Measurements from ENCODE around the gene PCNX2.
A peak's percentile ranks its signal among the peaks of the same experiment; 100 is the strongest.

Gene PCNX2

GRCh38 chr1:233241759-233242158 is 53.8 kb downstream of the PCNX2 start:
- DNase-seq, result no peak
- no peaks in the 10 kb centered on the region for H3K36me3 ChIP-seq
- no peak overlapping the region for H3K4me3 ChIP-seq (ENCODE audit: low read depth, low read length)
- TF ChIP-seq CTCF (IDR thresholded peaks at IDR 0.05; ENCODE audit: low read depth, low read length), result no peak
- H3K9me3 ChIP-seq, result no peaks in the 10 kb centered on the region
- peaks cover 5% of the 10 kb centered on the region; the same call in 1 of the 2 replicates for H3K4me1 ChIP-seq
- H3K27me3 ChIP-seq, result peaks cover under 1% of the 10 kb centered on the region; the same call in 1 of the 2 replicates

GRCh38 chr1:233240829-233241682 is 54.5 kb downstream of the PCNX2 start:
- Histone ChIP-seq H3K9me3 (no peaks in the 10 kb centered on the region), H3K27me3 (no peaks in the 10 kb centered on the region), H3K36me3 (no peaks in the 10 kb centered on the region), H3K4me3 (ENCODE audit: low read depth, low read length) (peak overlapping the region; percentile 22), H3K4me1 (peaks cover 5% of the 10 kb centered on the region; the same call in 1 of the 2 replicates)
- peak; percentile 69 for DNase-seq
- TF ChIP-seq CTCF (IDR thresholded peaks at IDR 0.05; ENCODE audit: low read depth, low read length), result peak; percentile 97

- TF ChIP-seq CTCF (IDR thresholded peaks at IDR 0.05; ENCODE audit: low read depth, low read length), result no peak
- Histone ChIP-seq H3K27me3 (no peaks in the 10 kb centered on the region), H3K4me1 (peaks cover 5% of the 10 kb centered on the region; the same call in 1 of the 2 replicates), H3K9me3 (no peaks in the 10 kb centered on the region), H3K36me3 (no peaks in the 10 kb centered on the region; the same call in 1 of the 2 replicates), H3K4me3 (ENCODE audit: low read depth, low read length) (peak overlapping the region; percentile 22; the same call in 1 of the 2 replicates)
- DNase-seq, result no peak
Observed at GRCh38 chr1:233240371-233240770, 55.2 kb downstream of the PCNX2 start.

- no peaks in the 10 kb centered on the region for H3K9me3 ChIP-seq
- H3K4me1 ChIP-seq, result peaks cover 5% of the 10 kb centered on the region; the same call in 1 of the 2 replicates
- no peak for DNase-seq
- no peaks in the 10 kb centered on the region for H3K27me3 ChIP-seq
- peak; percentile 59 for TF ChIP-seq CTCF (IDR thresholded peaks at IDR 0.05; ENCODE audit: low read depth, low read length)
- no peaks in the 10 kb centered on the region; the same call in 1 of the 2 replicates for H3K36me3 ChIP-seq
- no peak overlapping the region for H3K4me3 ChIP-seq (ENCODE audit: low read depth, low read length)
Observed at GRCh38 chr1:233238884-233239431, 56.6 kb downstream of the PCNX2 start.

GRCh38 chr1:233237647-233238046 is 57.9 kb downstream of the PCNX2 start:
- H3K9me3 ChIP-seq, result no peaks in the 10 kb centered on the region
- DNase-seq, result no peak
- TF ChIP-seq CTCF (IDR thresholded peaks at IDR 0.05; ENCODE audit: low read depth, low read length), result no peak
- H3K36me3 ChIP-seq, result no peaks in the 10 kb centered on the region; the same call in 1 of the 2 replicates
- H3K4me1 ChIP-seq, result peaks cover 5% of the 10 kb centered on the region; the same call in 1 of the 2 replicates
- H3K27me3 ChIP-seq, result no peaks in the 10 kb centered on the region
- H3K4me3 ChIP-seq (ENCODE audit: low read depth, low read length), result no peak overlapping the region
